Measurements from ENCODE around the gene MRPL58. TPM values are rescaled to one million over a fixed set of nuclear protein-coding genes. Genes with fewer than 3 reads are reported as not detected.

MRPL58 gene
- total RNA-seq, 1 experiment from 2014 or later, result 195 TPM

- ChIA-PET CTCF (interaction anchor here (0.5 to 0.6 kb wide), 3 partner anchors 13 to 139 kb away, joined by 4 to 8 read pairs (median 7); no protein-coding TSS in a partner anchor), POLR2A (ENCODE audit: unreplicated experiment) (interaction anchor here (0.6 to 0.7 kb wide), 2 partner anchors 46 to 100 kb away, joined by 3 read pairs; partner anchors contain the start of gene ARMC7)
- no peaks in the 10 kb centered on the region for H3K9me2 ChIP-seq (replicated peaks; ENCODE audit: low read length)
- no peaks in the 10 kb centered on the region for H4K20me1 ChIP-seq (ENCODE audit: low read length)
- H3K9ac ChIP-seq (ENCODE audit: low read length), result no peak overlapping the region
- H2AFZ ChIP-seq (ENCODE audit: low read length), result no peak overlapping the region
- no peaks in the 10 kb centered on the region for H3K27me3 ChIP-seq (ENCODE audit: low read length)
- H3F3A ChIP-seq (ENCODE audit: low read length, unreplicated experiment), result no peaks in the 10 kb centered on the region
- no peak overlapping the region for H3K4me2 ChIP-seq (ENCODE audit: low read length)
- DNase-seq (no peak), ATAC-seq (no peak)
- no peaks in the 10 kb centered on the region for H3K79me2 ChIP-seq (ENCODE audit: low read length)
- peaks cover 34% of the 10 kb centered on the region; the same call in 1 of the 2 replicates for H3K36me3 ChIP-seq (ENCODE audit: low read depth, low read length)
- TF ChIP-seq CTCF (conservative IDR thresholded peaks at IDR 0.05; ENCODE audit: low read depth, low read length) (no peak), EZH2 (IDR thresholded peaks at IDR 0.05; ENCODE audit: low read length, unreplicated experiment) (no peak), EZH2phosphoT487 (IDR thresholded peaks at IDR 0.05; ENCODE audit: borderline replicate concordance, low read length) (no peak)
- H3K27ac ChIP-seq (ENCODE audit: low read length), result no peak overlapping the region
- H3K4me3 ChIP-seq (ENCODE audit: low read length), result no peak overlapping the region
- BruUV-seq (replicated peaks), result no TSS peak
- intact Hi-C loops (cut with micrococcal nuclease), result no loop called here
- no peaks in the 10 kb centered on the region for H3K9me3 ChIP-seq (ENCODE audit: low read length)
- H3K4me1 ChIP-seq (ENCODE audit: insufficient read depth, low read length), result no peaks in the 10 kb centered on the region
Observed at GRCh38 chr17:75063626-75064025, 51.2 kb downstream of the MRPL58 start.

- no peaks in the 10 kb centered on the region for H3K4me1 ChIP-seq (ENCODE audit: insufficient read depth, low read length)
- TF ChIP-seq CTCF (conservative IDR thresholded peaks at IDR 0.05; ENCODE audit: low read depth, low read length) (no peak), EZH2phosphoT487 (IDR thresholded peaks at IDR 0.05; ENCODE audit: borderline replicate concordance, low read length) (no peak), EZH2 (IDR thresholded peaks at IDR 0.05; ENCODE audit: low read length, unreplicated experiment) (no peak)
- no peak overlapping the region for H2AFZ ChIP-seq (ENCODE audit: low read length)
- no peaks in the 10 kb centered on the region for H3K9me3 ChIP-seq (ENCODE audit: low read length)
- DNase-seq (no peak), ATAC-seq (no peak)
- no peaks in the 10 kb centered on the region for H3F3A ChIP-seq (ENCODE audit: low read length, unreplicated experiment)
- CTCF ChIA-PET, result interaction anchor here (0.5 to 0.6 kb wide), 2 partner anchors 50 to 138 kb away, joined by 4 to 8 read pairs; no protein-coding TSS in a partner anchor
- H3K9ac ChIP-seq (ENCODE audit: low read length), result no peak overlapping the region
- peaks cover 34% of the 10 kb centered on the region; the same call in 1 of the 2 replicates for H3K36me3 ChIP-seq (ENCODE audit: low read depth, low read length)
- H3K27ac ChIP-seq (ENCODE audit: low read length), result no peak overlapping the region
- no peaks in the 10 kb centered on the region for H3K27me3 ChIP-seq (ENCODE audit: low read length)
- BruUV-seq (replicated peaks), result TSS peak; percentile 19
- no peak overlapping the region for H3K4me3 ChIP-seq (ENCODE audit: low read length)
- no peaks in the 10 kb centered on the region for H3K9me2 ChIP-seq (replicated peaks; ENCODE audit: low read length)
- intact Hi-C loops (cut with micrococcal nuclease), result no loop called here
- no peaks in the 10 kb centered on the region for H4K20me1 ChIP-seq (ENCODE audit: low read length)
- no peak overlapping the region for H3K4me2 ChIP-seq (ENCODE audit: low read length)
- POLR2A ChIA-PET (ENCODE audit: unreplicated experiment), result interaction anchor here (0.7 kb wide), 1 partner anchor 46 kb away, joined by 3 read pairs; the partner anchor contains the start of gene ARMC7
- no peaks in the 10 kb centered on the region for H3K79me2 ChIP-seq (ENCODE audit: low read length)
Observed at GRCh38 chr17:75064040-75064439, 51.6 kb downstream of the MRPL58 start.

GRCh38 chr17:75064460-75064859, 52.0 kb downstream of the MRPL58 start:
- Histone ChIP-seq H2AFZ (ENCODE audit: low read length) (no peak overlapping the region), H4K20me1 (ENCODE audit: low read length) (no peaks in the 10 kb centered on the region), H3K9me3 (ENCODE audit: low read length) (no peaks in the 10 kb centered on the region), H3K9ac (ENCODE audit: low read length) (no peak overlapping the region), H3K4me3 (ENCODE audit: low read length) (no peak overlapping the region), H3K27ac (ENCODE audit: low read length) (no peak overlapping the region), H3F3A (ENCODE audit: low read length, unreplicated experiment) (no peaks in the 10 kb centered on the region), H3K4me1 (ENCODE audit: insufficient read depth, low read length) (no peaks in the 10 kb centered on the region), H3K9me2 (replicated peaks; ENCODE audit: low read length) (no peaks in the 10 kb centered on the region), H3K36me3 (ENCODE audit: low read depth, low read length) (peaks cover 34% of the 10 kb centered on the region; the same call in 1 of the 2 replicates), H3K27me3 (ENCODE audit: low read length) (no peaks in the 10 kb centered on the region), H3K4me2 (ENCODE audit: low read length) (no peak overlapping the region), H3K79me2 (ENCODE audit: low read length) (no peaks in the 10 kb centered on the region)
- no peak for DNase-seq
- CTCF ChIA-PET, result no interaction called here
- no peak for TF ChIP-seq EZH2phosphoT487 (IDR thresholded peaks at IDR 0.05; ENCODE audit: borderline replicate concordance, low read length)
- no peak for TF ChIP-seq CTCF (conservative IDR thresholded peaks at IDR 0.05; ENCODE audit: low read depth, low read length)
- no peak for TF ChIP-seq EZH2 (IDR thresholded peaks at IDR 0.05; ENCODE audit: low read length, unreplicated experiment)
- POLR2A ChIA-PET (ENCODE audit: unreplicated experiment), result interaction anchor here (0.7 kb wide), 1 partner anchor 63 kb away, joined by 3 read pairs; no protein-coding TSS in a partner anchor
- no peak for ATAC-seq
- intact Hi-C loops (cut with micrococcal nuclease), result no loop called here
- no TSS peak for BruUV-seq (replicated peaks)

Measured in PC-3 (cell line).